ENCODE results near the gene SRRM2. TPM values are rescaled to one million over a fixed set of nuclear protein-coding genes. Genes with fewer than 3 reads are reported as not detected.

The SRRM2 gene
- total and polyA plus RNA-seq, 9 of the 15 experiments (the other 6 are each of a cell fraction or from before 2014, with no cell fraction given) = 26.7 to 563 (median 81.1) TPM

DNA sequence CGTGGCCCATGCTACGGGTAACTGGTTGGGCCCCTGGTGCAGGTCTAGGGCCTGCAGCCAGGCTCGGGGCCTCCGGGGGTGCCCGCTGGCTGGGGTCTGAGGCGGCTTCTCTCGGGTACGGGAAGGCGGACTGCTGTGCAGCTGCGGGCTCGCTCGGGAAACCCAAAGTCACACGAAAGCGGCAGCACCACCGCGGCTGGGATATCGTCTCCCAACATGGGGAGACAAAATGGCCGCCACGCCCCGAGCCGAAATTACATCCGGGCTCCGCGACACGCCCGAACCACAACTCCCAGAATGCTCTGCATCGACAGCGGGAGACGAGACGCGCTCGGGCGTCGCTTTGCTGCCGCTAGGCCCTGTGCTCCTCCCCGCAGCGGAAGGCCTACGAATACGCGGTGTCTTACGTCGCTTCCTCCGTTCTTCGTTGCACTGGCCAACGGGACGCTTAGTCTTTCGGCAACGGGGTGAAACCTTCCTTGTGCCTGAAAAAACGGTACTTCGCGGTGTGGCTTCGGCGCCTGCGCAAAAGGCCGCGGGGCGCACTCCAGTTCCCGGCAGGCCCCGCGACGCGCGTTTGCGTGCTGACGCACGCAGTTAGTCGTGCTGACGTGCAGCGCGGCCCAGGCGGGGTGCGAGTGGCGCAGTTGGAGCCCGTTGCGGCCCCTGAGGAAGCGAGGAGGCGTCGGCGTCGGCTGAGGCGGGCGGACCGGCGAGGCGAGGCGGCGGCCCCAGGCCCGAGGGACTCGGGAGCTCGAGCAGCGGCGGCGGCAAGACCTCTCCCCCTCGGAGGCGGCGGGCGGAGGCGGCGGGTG lies at the start of gene SRRM2 (continued):
- TF ChIP-seq JUND (IDR thresholded peaks at IDR 0.05; ENCODE audit: borderline replicate concordance, low read depth, low read length) (peak; percentile 32), JUND (tag; IDR thresholded peaks at IDR 0.05; ENCODE audit: borderline replicate concordance, low read depth, low read length) (peak; percentile 28; the same call in 2 of the 3 replicates), ATF2 (CRISPR knock-in tag; IDR thresholded peaks at IDR 0.05) (no peak), TEAD4 (IDR thresholded peaks at IDR 0.05; ENCODE audit: low read length) (peak; percentile 60; the same call in 1 of the 2 replicates), TEAD4 (CRISPR knock-in tag; IDR thresholded peaks at IDR 0.05; ENCODE audit: borderline replicate concordance) (no peak; the same call in 1 of the 2 replicates), MBD2 (IDR thresholded peaks at IDR 0.05; ENCODE audit: borderline replicate concordance, low read depth) (peak; percentile 72), CTCFL (IDR thresholded peaks at IDR 0.05; ENCODE audit: borderline replicate concordance, insufficient read depth, low read depth, low read length, poor library complexity, severe bottlenecking) (peak; percentile 9), NRF1 (conservative IDR thresholded peaks at IDR 0.05 in 1 of 2, IDR thresholded peaks at IDR 0.05 in 1 of 2) (peak; percentile 92 to 93), ZNF830 (CRISPR knock-in tag; IDR thresholded peaks at IDR 0.05) (peak; percentile 91), ZKSCAN8 (CRISPR knock-in tag; IDR thresholded peaks at IDR 0.05) (0 out of 2 replicates have a peak, but pooled peaks have one; percentile 19), FOXP1 (CRISPR knock-in tag; IDR thresholded peaks at IDR 0.05) (peak; percentile 93), ZNF41 (CRISPR knock-in tag; conservative IDR thresholded peaks at IDR 0.05) (no peak; the same call in 1 of the 2 replicates), THRAP3 (IDR thresholded peaks at IDR 0.05; ENCODE audit: borderline replicate concordance) (no peak), FOXA3 (CRISPR knock-in tag; conservative IDR thresholded peaks at IDR 0.05 in 1 of 2, IDR thresholded peaks at IDR 0.05 in 1 of 2) (0 out of 4 replicates have a peak, but pooled peaks of 1 of the 2 experiments have one; percentile 12), SMAD1 (IDR thresholded peaks at IDR 0.05; ENCODE audit: low read depth, low read length, partially characterized antibody) (peak; percentile 91), MYC (IDR thresholded peaks at IDR 0.05; ENCODE audit: low read depth, low read length) (peak; percentile 93), MYC (CRISPR knock-in tag; IDR thresholded peaks at IDR 0.05; ENCODE audit: borderline replicate concordance, low read depth) (peak; percentile 98), RCOR1 (IDR thresholded peaks at IDR 0.05; ENCODE audit: borderline replicate concordance in 1 of 2, low read depth in 2 of 2, low read length in 2 of 2) (no peak)
- TF ChIP-seq, protein P1, sequence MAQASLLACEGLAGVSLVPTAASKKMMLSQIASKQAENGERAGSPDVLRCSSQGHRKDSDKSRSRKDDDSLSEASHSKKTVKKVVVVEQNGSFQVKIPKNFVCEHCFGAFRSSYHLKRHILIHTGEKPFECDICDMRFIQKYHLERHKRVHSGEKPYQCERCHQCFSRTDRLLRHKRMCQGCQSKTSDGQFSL (CRISPR knock-in tag; IDR thresholded peaks at IDR 0.05) = no peak
- TF ChIP-seq, protein P1 (tag; IDR thresholded peaks at IDR 0.05) = no peak
- TF ChIP-seq, protein P2, sequence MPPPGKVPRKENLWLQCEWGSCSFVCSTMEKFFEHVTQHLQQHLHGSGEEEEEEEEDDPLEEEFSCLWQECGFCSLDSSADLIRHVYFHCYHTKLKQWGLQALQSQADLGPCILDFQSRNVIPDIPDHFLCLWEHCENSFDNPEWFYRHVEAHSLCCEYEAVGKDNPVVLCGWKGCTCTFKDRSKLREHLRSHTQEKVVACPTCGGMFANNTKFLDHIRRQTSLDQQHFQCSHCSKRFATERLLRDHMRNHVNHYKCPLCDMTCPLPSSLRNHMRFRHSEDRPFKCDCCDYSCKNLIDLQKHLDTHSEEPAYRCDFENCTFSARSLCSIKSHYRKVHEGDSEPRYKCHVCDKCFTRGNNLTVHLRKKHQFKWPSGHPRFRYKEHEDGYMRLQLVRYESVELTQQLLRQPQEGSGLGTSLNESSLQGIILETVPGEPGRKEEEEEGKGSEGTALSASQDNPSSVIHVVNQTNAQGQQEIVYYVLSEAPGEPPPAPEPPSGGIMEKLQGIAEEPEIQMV (tag; conservative IDR thresholded peaks at IDR 0.05; ENCODE audit: low read depth) = 0 out of 2 replicates have a peak, but pooled peaks have one; percentile 26
